Peyer's patch (tissue), 4 donors: Measurements from ENCODE around the gene PSMG4. TPM values are rescaled to one million over a fixed set of nuclear protein-coding genes. Genes with fewer than 3 reads are reported as not detected.

ENCODE experiments used
- DNase-seq, 3 donors: peaks; one replicate each; pipeline ENCODE4 v3.0.0-alpha.2; 2017 to 2019
- H3K27ac ChIP-seq, 4 donors: fragments of 200-600 bp; sonication (generic); one replicate each; pipeline ENCODE4 v1.5.1; 2016 to 2019
- H3K27me3 ChIP-seq, 2 donors: fragments of 200-600 bp; sonication (generic); one replicate each; pipeline ENCODE4 v1.5.1; 2019
- H3K36me3 ChIP-seq, 3 donors: fragments of 200-600 bp; sonication (generic); one replicate each; pipeline ENCODE4 v1.5.1; 2016 to 2019
- H3K4me1 ChIP-seq, 4 donors: fragments of 200-600 bp; sonication (generic); one replicate each; pipeline ENCODE4 v1.5.1; 2016 to 2019
- H3K4me3 ChIP-seq, 4 donors: fragments of 200-600 bp; sonication (generic); 1 replicate in 3 of 4; 2 replicates in 1 of 4; pipeline ENCODE4 v1.5.1; 2016 to 2019; ENCODE audit warnings: mild to moderate bottlenecking in 1 of 4
- H3K9me3 ChIP-seq, 4 donors: fragments of 200-600 bp; sonication (generic); one replicate each; pipeline ENCODE4 v1.5.1; 2016 to 2019; ENCODE audit warnings: mild to moderate bottlenecking in 1 of 4
- POLR2A ChIP-seq, 2 donors: fragments of 450-650 bp; IDR thresholded peaks; one replicate each; pipeline ENCODE4 v1.5.1; 2017; ENCODE audit warnings: antibody characterized with exemption in 2 of 2, mild to moderate bottlenecking in 2 of 2, moderate library complexity in 2 of 2
- total RNA-seq, 4 donors: library from RNA; depleted of rRNA; stranded (reverse); fragments of >200 nt; gene quantifications; one replicate each; pipeline ENCODE4 v1.1.0, GENCODE V29; 2016
- TF ChIP-seq, protein P1 (sequence below), 6 experiments: fragments of 450-650 bp in 4 of 6; fragments of 200-600 bp in 2 of 6; sonication (generic) in 1 of 6; IDR thresholded peaks; one replicate each; pipeline ENCODE4 v1.5.1; 2017 to 2019; ENCODE audit warnings: antibody characterized with exemption in 6 of 6, mild to moderate bottlenecking in 3 of 6, moderate library complexity in 1 of 6

The PSMG4 gene
- total RNA-seq, 4 donors from 2014 or later: 6.6 to 16.8 (median 15.9) TPM

DNA sequence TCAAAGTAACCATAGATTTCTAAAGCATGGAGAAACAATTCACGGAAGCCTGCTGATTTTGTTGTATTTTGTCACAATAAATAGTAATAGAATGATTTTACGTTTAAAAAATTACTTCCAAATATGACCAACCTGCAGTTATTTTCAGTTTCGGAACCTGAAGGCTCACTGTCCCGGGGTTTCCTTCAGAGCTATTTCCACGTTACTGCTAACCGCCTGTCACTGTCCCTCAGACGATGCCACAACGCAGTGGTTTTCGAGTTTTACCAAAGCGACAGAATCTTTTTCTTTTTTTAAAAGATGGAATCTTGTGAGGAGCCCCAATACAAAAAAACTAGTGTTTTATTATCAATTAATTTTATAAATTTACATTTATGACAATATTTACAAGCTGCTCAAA is 40.5 kb downstream of the PSMG4 start:
- H3K27ac ChIP-seq: no peak overlapping the region

DNA sequence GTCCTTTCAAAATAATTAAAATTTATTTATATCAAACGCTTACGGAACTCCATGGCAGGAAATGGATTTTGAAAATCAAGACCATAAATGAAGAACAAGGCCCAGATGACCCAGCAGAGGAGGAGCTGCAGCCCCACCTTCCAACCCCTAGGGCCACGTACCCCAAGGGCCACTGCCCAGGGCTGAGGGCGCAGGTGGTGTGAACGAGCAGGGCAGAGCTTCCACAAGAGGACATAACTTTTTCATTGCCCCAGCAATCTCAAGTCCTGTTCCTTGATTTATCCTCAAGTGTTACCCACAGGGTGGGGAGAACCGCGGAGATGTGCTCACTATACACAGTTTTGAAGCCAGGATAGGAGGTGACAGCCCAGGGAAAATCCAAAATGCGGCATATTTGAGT is 42.8 kb downstream of the PSMG4 start:
- peak in 2 of 3 donors; percentile 8 to 24 for DNase-seq
- H3K27ac ChIP-seq: no peak overlapping the region
- no peaks in the 10 kb centered on the region for H3K9me3 ChIP-seq
- TF ChIP-seq POLR2A (IDR thresholded peaks at IDR 0.05): no peak
- TF ChIP-seq, protein P1, sequence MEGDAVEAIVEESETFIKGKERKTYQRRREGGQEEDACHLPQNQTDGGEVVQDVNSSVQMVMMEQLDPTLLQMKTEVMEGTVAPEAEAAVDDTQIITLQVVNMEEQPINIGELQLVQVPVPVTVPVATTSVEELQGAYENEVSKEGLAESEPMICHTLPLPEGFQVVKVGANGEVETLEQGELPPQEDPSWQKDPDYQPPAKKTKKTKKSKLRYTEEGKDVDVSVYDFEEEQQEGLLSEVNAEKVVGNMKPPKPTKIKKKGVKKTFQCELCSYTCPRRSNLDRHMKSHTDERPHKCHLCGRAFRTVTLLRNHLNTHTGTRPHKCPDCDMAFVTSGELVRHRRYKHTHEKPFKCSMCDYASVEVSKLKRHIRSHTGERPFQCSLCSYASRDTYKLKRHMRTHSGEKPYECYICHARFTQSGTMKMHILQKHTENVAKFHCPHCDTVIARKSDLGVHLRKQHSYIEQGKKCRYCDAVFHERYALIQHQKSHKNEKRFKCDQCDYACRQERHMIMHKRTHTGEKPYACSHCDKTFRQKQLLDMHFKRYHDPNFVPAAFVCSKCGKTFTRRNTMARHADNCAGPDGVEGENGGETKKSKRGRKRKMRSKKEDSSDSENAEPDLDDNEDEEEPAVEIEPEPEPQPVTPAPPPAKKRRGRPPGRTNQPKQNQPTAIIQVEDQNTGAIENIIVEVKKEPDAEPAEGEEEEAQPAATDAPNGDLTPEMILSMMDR (IDR thresholded peaks at IDR 0.05): no peak
- no peaks in the 10 kb centered on the region for H3K27me3 ChIP-seq
- H3K4me3 ChIP-seq: no peak overlapping the region
- H3K4me1 ChIP-seq: no peaks in the 10 kb centered on the region
- H3K36me3 ChIP-seq: peaks cover 0 to 31% (median 0%) of the 10 kb centered on the region in 3 donors

More for the DNA sequence above, 40.5 kb downstream of the PSMG4 start:
- TF ChIP-seq POLR2A (IDR thresholded peaks at IDR 0.05): no peak
- TF ChIP-seq, protein P1 (IDR thresholded peaks at IDR 0.05): no peak
- peaks cover 0 to 8% (median 0%) of the 10 kb centered on the region in 4 donors for H3K4me1 ChIP-seq
- no peaks in the 10 kb centered on the region for H3K27me3 ChIP-seq
- no peak overlapping the region for H3K4me3 ChIP-seq
- H3K36me3 ChIP-seq: peaks cover 0 to 17% (median 0%) of the 10 kb centered on the region in 3 donors
- no peaks in the 10 kb centered on the region for H3K9me3 ChIP-seq
- DNase-seq: peak in 1 of 3 donors; percentile 17

DNA sequence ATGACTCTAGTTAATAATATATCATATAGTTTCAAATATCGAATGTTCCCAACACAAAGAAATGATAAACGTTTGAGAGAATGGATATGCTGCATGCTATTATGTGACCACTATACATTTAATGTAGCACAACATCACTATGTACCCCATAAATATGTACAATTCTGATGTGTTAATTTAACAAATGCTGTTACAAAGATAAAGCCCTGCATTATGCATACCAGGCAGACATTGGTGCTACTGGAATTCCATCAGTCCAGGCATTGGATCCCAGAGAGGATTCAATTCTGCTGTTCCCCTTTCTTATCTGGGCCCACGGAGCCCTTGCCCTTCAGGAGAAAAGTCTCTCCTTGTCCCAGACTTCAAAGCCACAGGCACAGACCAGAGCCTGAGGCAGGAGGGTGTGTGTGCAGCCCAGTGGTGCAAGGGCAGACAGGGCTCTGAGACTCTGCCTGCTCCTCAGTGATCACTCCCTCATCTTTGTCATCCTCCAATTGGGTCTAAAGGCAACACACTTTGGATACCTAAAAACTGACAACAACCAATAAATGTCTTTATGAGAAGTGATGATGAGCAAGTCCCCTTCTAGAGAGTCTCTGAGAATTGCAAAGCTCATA is 45.2 kb downstream of the PSMG4 start:
- no peak overlapping the region for H3K27ac ChIP-seq
- H3K4me1 ChIP-seq: no peaks in the 10 kb centered on the region
- H3K27me3 ChIP-seq: no peaks in the 10 kb centered on the region
- no peak overlapping the region for H3K4me3 ChIP-seq
- DNase-seq: peak in 2 of 3 donors; percentile 28 to 29
- H3K9me3 ChIP-seq: no peaks in the 10 kb centered on the region
- TF ChIP-seq, protein P1 (IDR thresholded peaks at IDR 0.05): no peak
- no peak for TF ChIP-seq POLR2A (IDR thresholded peaks at IDR 0.05)
- peaks cover 0 to 23% (median 0%) of the 10 kb centered on the region in 3 donors for H3K36me3 ChIP-seq

DNA sequence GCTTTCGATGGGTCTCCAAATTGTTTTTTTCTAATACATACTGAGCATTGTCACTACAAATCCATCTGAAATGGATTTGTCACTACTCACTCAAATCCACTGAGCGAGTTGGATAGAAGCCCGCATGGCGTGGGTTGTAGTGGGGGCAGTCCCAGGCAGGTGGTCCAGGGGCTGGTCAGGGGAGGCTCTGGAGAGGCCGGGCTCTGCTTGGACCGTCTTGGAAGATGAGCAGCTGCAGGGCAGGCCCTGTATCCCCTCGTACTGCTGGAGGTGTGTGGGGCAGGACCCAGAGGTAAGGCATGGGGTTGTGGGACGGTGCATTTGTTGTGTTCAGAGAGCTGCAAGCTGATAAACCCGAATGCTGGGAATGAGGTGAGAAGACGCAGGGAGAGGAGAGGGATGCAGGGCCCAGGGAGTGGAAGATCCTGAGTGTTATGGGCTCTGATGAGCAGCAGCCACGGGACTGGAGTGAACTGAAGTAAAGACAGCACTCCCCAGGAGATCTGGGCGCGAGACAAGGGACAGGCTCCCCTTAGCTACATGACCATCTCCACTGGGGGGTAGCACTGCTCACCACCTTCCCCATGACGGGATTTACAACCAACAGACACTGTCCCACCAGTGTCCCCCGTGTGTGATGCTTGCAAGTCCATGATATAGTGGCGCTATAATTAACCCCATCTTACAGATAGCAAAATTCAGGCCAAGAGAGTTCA is 45.9 kb downstream of the PSMG4 start:
- no peaks in the 10 kb centered on the region for H3K27me3 ChIP-seq
- H3K4me1 ChIP-seq: no peaks in the 10 kb centered on the region
- H3K9me3 ChIP-seq: no peaks in the 10 kb centered on the region
- peaks cover 0 to 23% (median 0%) of the 10 kb centered on the region in 3 donors for H3K36me3 ChIP-seq
- peak in 2 of 3 donors; percentile 40 for DNase-seq
- H3K27ac ChIP-seq: no peak overlapping the region
- TF ChIP-seq POLR2A (IDR thresholded peaks at IDR 0.05): no peak
- TF ChIP-seq, protein P1 (IDR thresholded peaks at IDR 0.05): no peak
- no peak overlapping the region for H3K4me3 ChIP-seq

DNA sequence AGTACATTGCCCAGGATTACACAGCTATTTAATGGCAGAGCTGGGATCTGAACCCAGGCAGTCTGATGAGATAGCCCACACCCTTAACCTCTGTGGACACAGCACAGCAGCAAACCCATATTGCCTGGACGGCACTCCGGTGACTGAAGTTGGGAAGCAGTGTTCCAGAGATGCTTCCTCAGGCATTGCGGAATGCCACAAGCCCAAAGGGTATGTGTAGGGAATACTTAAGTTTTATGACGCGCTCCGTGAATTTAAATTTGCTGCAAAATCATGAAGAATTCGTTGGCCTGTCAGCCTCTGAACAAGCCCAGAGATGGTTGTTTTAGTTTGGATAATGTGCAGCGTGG is 46.4 kb downstream of the PSMG4 start:
- TF ChIP-seq, protein P1 (IDR thresholded peaks at IDR 0.05): no peak
- no peak for TF ChIP-seq POLR2A (IDR thresholded peaks at IDR 0.05)
- peak in 1 of 3 donors; percentile 14 for DNase-seq

More for the DNA sequence above, 46.4 kb downstream of the PSMG4 start:
- Histone ChIP-seq H3K36me3 (peaks cover 0 to 23% (median 0%) of the 10 kb centered on the region in 3 donors), H3K4me1 (no peaks in the 10 kb centered on the region), H3K27me3 (no peaks in the 10 kb centered on the region), H3K4me3 (no peak overlapping the region), H3K9me3 (no peaks in the 10 kb centered on the region), H3K27ac (no peak overlapping the region)
